Mesendoderm (in vitro differentiated cells): ENCODE measurements around the gene NECTIN4.

Experiments used
- DNase-seq: peaks from one replicate; pipeline ENCODE4 v3.0.0; 2013
- H2AK5ac ChIP-seq: 2 replicates; pipeline ENCODE4 v1.6.1; 2013; ENCODE audit warnings: low read length, inconsistent platforms
- H2BK120ac ChIP-seq: 2 replicates; pipeline ENCODE4 v1.6.1; 2013; ENCODE audit warnings: low read depth, mild to moderate bottlenecking, low read length, moderate library complexity, mixed read lengths
- H2BK15ac ChIP-seq: replicated peaks from 2 replicates; pipeline ENCODE4 v1.6.1; 2013; ENCODE audit warnings: low read depth, mild to moderate bottlenecking, moderate library complexity
- H2BK5ac ChIP-seq: 2 replicates; pipeline ENCODE4 v1.6.1; 2013; ENCODE audit warnings: low read length, inconsistent platforms
- H3K18ac ChIP-seq: 2 replicates; pipeline ENCODE4 v1.6.1; 2013; ENCODE audit warnings: mild to moderate bottlenecking, low read length, mixed read lengths
- H3K23ac ChIP-seq: one replicate; pipeline ENCODE4 v1.6.1; 2013; ENCODE audit warnings: low read length
- H3K27ac ChIP-seq: 2 replicates; pipeline ENCODE4 v1.5.1; 2013; ENCODE audit warnings: low read depth, mild to moderate bottlenecking, inconsistent platforms, low read length, moderate library complexity
- H3K27me3 ChIP-seq: 2 replicates; pipeline ENCODE4 v1.6.1; 2013; ENCODE audit warnings: low read length, control low read depth, mild to moderate bottlenecking, inconsistent platforms; ENCODE audit not compliant: insufficient read depth, poor library complexity
- H3K36me3 ChIP-seq: 2 replicates; pipeline ENCODE4 v1.6.1; 2013; ENCODE audit warnings: low read length, inconsistent platforms; ENCODE audit not compliant: control insufficient read depth, insufficient read depth
- H3K4ac ChIP-seq: one replicate; pipeline ENCODE4 v1.6.1; 2013; ENCODE audit warnings: low read depth, mild to moderate bottlenecking, low read length, moderate library complexity
- H3K4me1 ChIP-seq: 2 replicates; pipeline ENCODE4 v1.6.1; 2013; ENCODE audit warnings: low read depth, low read length, inconsistent platforms; ENCODE audit not compliant: control insufficient read depth
- H3K4me2 ChIP-seq: 2 replicates; pipeline ENCODE4 v1.6.1; 2013; ENCODE audit warnings: low read length
- H3K4me3 ChIP-seq: 2 replicates; pipeline ENCODE4 v1.5.1; 2013; ENCODE audit warnings: mild to moderate bottlenecking, low read length
- H3K56ac ChIP-seq: one replicate; pipeline ENCODE4 v1.6.1; 2013; ENCODE audit warnings: low read length
- H3K79me1 ChIP-seq: 2 replicates; pipeline ENCODE4 v1.6.1; 2013; ENCODE audit warnings: low read length, inconsistent platforms
- H3K79me2 ChIP-seq: 2 replicates; pipeline ENCODE4 v1.6.1; 2013; ENCODE audit warnings: mild to moderate bottlenecking, low read length; ENCODE audit not compliant: control insufficient read depth, insufficient read depth
- H3K9ac ChIP-seq: 2 replicates; pipeline ENCODE4 v1.6.1; 2013; ENCODE audit warnings: low read length, inconsistent platforms
- H4K5ac ChIP-seq: one replicate; pipeline ENCODE4 v1.6.1; 2013; ENCODE audit warnings: low read length
- H4K8ac ChIP-seq: one replicate; pipeline ENCODE4 v1.6.1; 2013; ENCODE audit warnings: low read depth, mild to moderate bottlenecking, control low read depth, low read length, moderate library complexity
- whole genome bisulfite sequencing: extraction: QIAGEN DNeasy Blood & Tissue Kit; methylation state at CpG from one replicate; pipeline ENCODE4 v1.1.7; 2013; ENCODE audit warnings: low lambda C conversion rate, missing lambda C conversion rate; ENCODE audit not compliant: insufficient coverage; ENCODE audit errors: extremely low coverage; 5-methylcytosine and 5-hydroxymethylcytosine counted together

NECTIN4 gene

GRCh38 chr1:161100556-161100955 lies 11.2 kb upstream of the NECTIN4 start:
- no peak overlapping the region for H3K56ac ChIP-seq
- no peak overlapping the region for H4K8ac ChIP-seq
- peaks cover 1% of the 10 kb centered on the region for H3K79me1 ChIP-seq
- whole genome bisulfite sequencing: no CpG with 5 or more reads among the region's 2 CpGs
- H3K23ac ChIP-seq: no peak overlapping the region
- H3K27ac ChIP-seq: no peak overlapping the region
- no peak overlapping the region for H3K18ac ChIP-seq
- no peak overlapping the region for H3K4me3 ChIP-seq
- no peak overlapping the region for H2BK15ac ChIP-seq
- H4K5ac ChIP-seq: no peak overlapping the region
- no peak overlapping the region for H3K9ac ChIP-seq
- H3K79me2 ChIP-seq: no peaks in the 10 kb centered on the region
- no peak overlapping the region for H2AK5ac ChIP-seq
- H3K36me3 ChIP-seq: no peaks in the 10 kb centered on the region
- H3K27me3 ChIP-seq: no peaks in the 10 kb centered on the region
- no peak overlapping the region for H2BK120ac ChIP-seq
- no peak overlapping the region for H3K4ac ChIP-seq
- H3K4me1 ChIP-seq: no peaks in the 10 kb centered on the region
- DNase-seq: no peak
- H3K4me2 ChIP-seq: no peak overlapping the region
- H2BK5ac ChIP-seq: no peak overlapping the region

GRCh38 chr1:161099090-161099802 lies 9.9 kb upstream of the NECTIN4 start:
- Histone ChIP-seq H3K27ac (no peak overlapping the region), H3K18ac (no peak overlapping the region), H2BK15ac (no peak overlapping the region), H3K4ac (no peak overlapping the region), H2BK120ac (no peak overlapping the region), H3K79me2 (no peaks in the 10 kb centered on the region), H3K9ac (no peak overlapping the region), H3K23ac (no peak overlapping the region), H3K4me2 (peak overlapping the region; percentile 94), H3K56ac (peak overlapping the region; percentile 60), H2BK5ac (no peak overlapping the region), H4K5ac (no peak overlapping the region), H3K4me3 (no peak overlapping the region), H3K27me3 (no peaks in the 10 kb centered on the region), H2AK5ac (no peak overlapping the region), H3K36me3 (no peaks in the 10 kb centered on the region), H3K4me1 (no peaks in the 10 kb centered on the region), H3K79me1 (peaks cover 1% of the 10 kb centered on the region), H4K8ac (no peak overlapping the region)
- no CpG with 5 or more reads among the region's 9 CpGs for WGBS
- no peak for DNase-seq

GRCh38 chr1:161098210-161099068 lies 9.1 kb upstream of the NECTIN4 start, which contains the start of gene KLHDC9:
Gene KLHDC9 (plus strand): TSS chr1:161098361. CDS start chr1:161098536, 175 bp downstream.
- no peaks in the 10 kb centered on the region for H3K4me1 ChIP-seq
- no peak within 1 kb of the TSS for H3K18ac ChIP-seq
- H2BK120ac ChIP-seq: no peak within 1 kb of the TSS
- H3K79me2 ChIP-seq: no peaks in the 10 kb centered on the region
- H3K36me3 ChIP-seq: no peaks in the 10 kb centered on the region
- no peak within 1 kb of the TSS for H3K4ac ChIP-seq
- H4K5ac ChIP-seq: no peak within 1 kb of the TSS
- no peak within 1 kb of the TSS for H2BK5ac ChIP-seq
- no peak within 1 kb of the TSS for H3K23ac ChIP-seq
- no peaks in the 10 kb centered on the region for H3K27me3 ChIP-seq
- DNase-seq: peak; percentile 98
- H3K56ac ChIP-seq: peak within 1 kb of the TSS; percentile 97
- peak within 1 kb of the TSS; percentile 86 for H3K4me3 ChIP-seq
- H4K8ac ChIP-seq: no peak within 1 kb of the TSS
- WGBS: no CpG with 5 or more reads among the region's 71 CpGs
- H3K79me1 ChIP-seq: peaks cover 1% of the 10 kb centered on the region
- no peak within 1 kb of the TSS for H2BK15ac ChIP-seq
- no peak within 1 kb of the TSS for H3K27ac ChIP-seq
- peak within 1 kb of the TSS; percentile 96 for H3K4me2 ChIP-seq
- no peak within 1 kb of the TSS for H2AK5ac ChIP-seq
- peak within 1 kb of the TSS; percentile 95 for H3K9ac ChIP-seq

GRCh38 chr1:161096530-161096929 lies 7.2 kb upstream of the NECTIN4 start:
- H3K18ac ChIP-seq: no peak overlapping the region
- H2BK5ac ChIP-seq: no peak overlapping the region
- H3K4ac ChIP-seq: no peak overlapping the region
- H3K23ac ChIP-seq: no peak overlapping the region
- H3K4me1 ChIP-seq: no peaks in the 10 kb centered on the region
- H4K5ac ChIP-seq: no peak overlapping the region
- WGBS: no CpG with 5 or more reads among the region's 1 CpG
- no peak overlapping the region for H2BK120ac ChIP-seq
- no peak overlapping the region for H3K27ac ChIP-seq
- H3K4me2 ChIP-seq: no peak overlapping the region
- no peaks in the 10 kb centered on the region for H3K27me3 ChIP-seq
- no peak overlapping the region for H2AK5ac ChIP-seq
- H3K79me1 ChIP-seq: no peaks in the 10 kb centered on the region
- no peak overlapping the region for H4K8ac ChIP-seq
- no peak overlapping the region for H3K56ac ChIP-seq
- no peak for DNase-seq
- no peak overlapping the region for H2BK15ac ChIP-seq
- no peak overlapping the region for H3K9ac ChIP-seq
- H3K79me2 ChIP-seq: no peaks in the 10 kb centered on the region
- no peaks in the 10 kb centered on the region for H3K36me3 ChIP-seq
- H3K4me3 ChIP-seq: no peak overlapping the region

- H3K56ac ChIP-seq: no peak overlapping the region
- H3K36me3 ChIP-seq: no peaks in the 10 kb centered on the region
- H4K5ac ChIP-seq: no peak overlapping the region
- H3K4me3 ChIP-seq: no peak overlapping the region
- no peak overlapping the region for H2BK120ac ChIP-seq
- no peak overlapping the region for H2AK5ac ChIP-seq
- no peak overlapping the region for H3K4me2 ChIP-seq
- H2BK15ac ChIP-seq: no peak overlapping the region
- no peak overlapping the region for H3K27ac ChIP-seq
- no peak overlapping the region for H2BK5ac ChIP-seq
- no peak overlapping the region for H3K23ac ChIP-seq
- no CpG with 5 or more reads among the region's 2 CpGs for WGBS
- H3K79me1 ChIP-seq: no peaks in the 10 kb centered on the region
- H3K18ac ChIP-seq: no peak overlapping the region
- no peak overlapping the region for H4K8ac ChIP-seq
- H3K79me2 ChIP-seq: no peaks in the 10 kb centered on the region
- no peaks in the 10 kb centered on the region for H3K27me3 ChIP-seq
- no peak overlapping the region for H3K4ac ChIP-seq
- no peaks in the 10 kb centered on the region for H3K4me1 ChIP-seq
- DNase-seq: no peak
- H3K9ac ChIP-seq: no peak overlapping the region
These were observed 6.7 kb upstream of the NECTIN4 start for GRCh38 chr1:161096015-161096414.
